ENCODE results near the gene TMEM132C. TPM values are rescaled to one million over a fixed set of nuclear protein-coding genes. Genes with fewer than 3 reads are reported as not detected.
"Not testable (repeated sequence)": the region's sequence is repeated elsewhere in the genome, so short reads cannot be mapped to it uniquely, and the experiment has no call there.

Gene TMEM132C
- polyA plus RNA-seq, 1 donor = 1.7 TPM

DNA sequence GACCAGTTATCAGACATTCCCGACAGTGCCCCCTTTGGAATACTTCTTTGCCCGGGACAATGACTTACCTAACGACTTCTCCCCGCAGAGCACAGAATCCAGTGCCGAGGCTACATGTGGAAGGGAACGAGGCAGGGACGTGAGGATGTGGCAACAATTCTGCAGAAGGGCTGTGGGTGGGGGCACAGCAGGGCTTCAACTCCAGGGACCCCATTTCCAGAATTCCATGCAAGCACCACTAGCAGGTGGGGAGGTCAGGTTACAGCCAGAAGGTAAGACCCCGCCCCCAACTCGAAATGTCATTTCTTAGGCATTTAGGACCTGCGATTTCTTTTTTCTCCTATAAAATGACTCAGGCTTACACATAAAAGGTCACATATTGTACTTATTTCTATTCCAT lies 207.9 kb downstream of the TMEM132C start:
- DNase-seq (ENCODE audit: low read depth) = no peak

DNA sequence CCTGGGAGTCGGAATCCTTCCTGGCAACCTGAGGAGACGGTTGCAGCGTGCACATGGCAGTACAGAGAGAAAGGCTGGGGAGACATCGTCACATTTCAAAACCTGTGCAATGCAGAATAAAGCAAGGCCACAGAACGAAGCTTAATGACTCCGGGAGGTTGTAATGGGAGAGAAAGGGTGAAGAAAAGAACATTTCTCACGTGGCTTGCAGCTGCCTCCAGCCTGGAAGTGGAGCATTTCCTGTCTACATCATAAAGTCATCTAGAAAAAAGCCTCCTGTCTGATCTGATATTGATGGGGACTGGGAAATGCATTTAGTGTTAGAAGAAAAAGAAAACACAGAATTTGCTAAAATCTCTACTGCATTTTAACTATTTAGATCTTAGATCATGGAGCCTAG lies 209.3 kb downstream of the TMEM132C start:
- DNase-seq (ENCODE audit: low read depth) = no peak

DNA sequence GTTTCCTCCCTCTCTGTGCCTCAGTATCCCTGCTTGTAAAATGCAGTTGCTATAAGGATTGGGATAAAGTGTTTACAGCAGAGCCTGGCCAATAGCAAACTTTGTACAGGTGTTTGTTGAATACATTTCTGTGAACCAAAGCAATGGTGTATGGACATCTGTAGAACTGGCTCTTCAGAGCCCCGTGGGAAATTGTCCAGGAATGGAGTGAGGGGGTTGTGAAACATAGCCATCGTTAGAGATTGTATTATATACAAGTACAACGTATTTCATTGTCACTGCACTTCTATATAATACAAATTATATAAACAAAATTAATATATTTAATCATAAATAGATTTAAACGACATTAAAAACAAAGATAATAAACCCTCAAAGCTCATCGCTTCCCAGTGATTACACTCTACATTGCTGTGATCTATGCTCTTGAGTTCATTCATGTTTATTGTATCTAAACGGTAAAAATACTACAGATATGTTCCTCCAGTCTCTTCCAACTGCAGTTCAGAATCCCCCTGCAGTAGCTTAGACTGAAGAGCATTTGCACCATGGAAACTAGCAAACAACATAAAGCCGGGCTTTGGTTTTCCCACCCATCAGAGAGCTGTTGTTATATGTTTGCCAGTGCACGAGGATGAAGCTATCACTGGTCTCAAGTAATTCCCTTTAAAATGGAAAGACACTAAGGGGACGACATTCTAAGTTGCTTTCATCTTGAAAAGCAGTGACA lies 216.7 kb downstream of the TMEM132C start:
- DNase-seq (ENCODE audit: low read depth) = no peak

DNA sequence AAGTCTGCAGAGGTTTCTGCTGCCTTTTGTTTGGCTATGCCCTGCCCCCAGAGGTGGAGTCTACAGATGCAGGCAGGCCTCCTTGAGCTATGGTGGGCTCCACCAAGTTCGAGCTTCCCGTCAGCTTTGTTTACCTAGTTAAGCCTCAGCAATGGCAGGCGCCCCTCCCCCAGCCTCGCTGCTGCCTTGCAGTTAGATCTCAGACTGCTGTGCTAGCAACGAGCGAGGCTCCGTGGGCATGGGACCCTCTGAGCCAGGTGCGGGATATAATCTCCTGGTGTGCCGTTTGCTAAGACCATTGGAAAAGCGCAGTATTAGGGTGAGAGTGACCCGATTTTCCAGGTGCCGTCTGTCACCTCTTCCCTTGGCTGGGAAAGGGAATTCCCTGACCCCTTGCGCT lies 230.4 kb downstream of the TMEM132C start:
- DNase-seq (ENCODE audit: low read depth) = not testable (repeated sequence)

DNA sequence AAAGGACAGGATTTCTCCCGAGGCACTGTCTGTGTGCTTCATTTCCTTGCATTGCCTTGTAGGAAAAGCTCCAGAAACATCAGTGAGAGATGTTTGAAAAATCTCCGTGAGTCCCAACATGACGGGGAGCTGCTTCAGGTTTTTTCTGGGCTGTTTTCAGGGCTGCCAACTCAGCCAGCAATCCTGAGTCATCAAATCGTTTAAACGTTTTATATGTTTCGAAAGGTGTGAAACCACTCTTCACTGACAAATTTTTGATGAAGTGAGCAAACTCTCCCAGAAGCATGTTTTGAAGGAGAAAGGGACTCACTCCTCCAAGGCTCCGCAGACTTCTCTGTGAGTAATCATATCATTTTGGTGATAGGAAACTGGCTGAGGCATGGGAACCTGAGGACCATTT lies 240.5 kb downstream of the TMEM132C start:
- DNase-seq (ENCODE audit: low read depth) = no peak

DNA sequence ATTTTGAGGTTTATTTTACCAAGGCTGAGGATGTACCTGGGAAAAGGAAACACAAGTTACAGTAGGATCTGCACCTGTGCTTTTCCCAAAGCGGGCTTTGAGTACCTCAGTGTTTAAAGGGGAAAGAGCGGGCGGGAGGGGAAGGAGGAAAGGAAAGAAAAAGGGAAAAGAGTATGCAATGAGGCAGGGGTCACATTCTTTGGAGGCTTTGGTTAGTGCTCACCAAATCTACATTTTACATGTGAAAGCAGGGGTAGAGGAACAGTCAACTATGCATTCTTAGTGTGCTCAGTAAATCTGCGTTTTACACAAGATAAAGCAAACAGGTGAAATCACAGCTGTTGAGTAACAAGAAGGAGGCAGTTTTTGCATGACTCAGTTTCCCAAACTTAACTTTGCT lies 242.2 kb downstream of the TMEM132C start:
- DNase-seq (ENCODE audit: low read depth) = no peak

DNA sequence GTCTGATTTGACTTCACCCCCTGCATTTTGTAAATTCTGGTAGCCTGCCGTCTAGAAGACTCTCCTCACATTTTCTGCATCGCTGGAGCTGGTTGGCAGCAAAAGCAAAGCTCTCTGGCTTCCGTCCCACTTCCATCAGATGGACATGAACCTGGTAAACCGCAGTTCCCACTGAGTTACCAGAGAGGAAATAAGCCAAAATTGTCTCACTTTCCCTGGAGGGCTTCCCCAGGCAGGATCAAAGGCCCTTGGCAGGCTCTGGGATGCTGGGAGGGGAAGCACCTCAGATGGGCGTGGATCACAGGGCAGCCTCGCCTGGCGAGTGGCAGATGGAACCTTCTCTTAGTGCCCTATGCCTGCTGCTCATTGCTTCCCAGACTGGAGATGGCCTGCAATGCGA lies 243.5 kb downstream of the TMEM132C start:
- no peak for DNase-seq (ENCODE audit: low read depth)

DNA sequence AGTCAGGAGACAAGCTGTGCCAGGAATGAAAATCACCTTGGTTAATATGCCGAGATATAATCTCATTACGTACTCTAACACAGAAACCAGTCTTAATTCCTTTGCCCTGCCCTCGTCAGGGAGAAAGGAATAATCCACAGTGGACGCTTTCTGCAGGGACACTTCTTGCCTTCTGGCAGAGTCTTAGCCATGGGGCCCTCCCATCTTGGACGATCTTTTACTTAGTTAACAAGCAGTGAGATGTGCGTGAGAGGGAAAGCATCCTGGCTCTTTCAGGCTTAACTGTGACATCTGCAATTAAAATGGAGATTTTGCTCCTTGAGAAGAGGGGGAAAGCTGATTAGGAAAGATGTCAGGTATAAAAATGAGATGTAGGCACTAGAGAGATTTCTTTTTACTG lies 246.4 kb downstream of the TMEM132C start:
- DNase-seq (ENCODE audit: low read depth) = no peak

DNA sequence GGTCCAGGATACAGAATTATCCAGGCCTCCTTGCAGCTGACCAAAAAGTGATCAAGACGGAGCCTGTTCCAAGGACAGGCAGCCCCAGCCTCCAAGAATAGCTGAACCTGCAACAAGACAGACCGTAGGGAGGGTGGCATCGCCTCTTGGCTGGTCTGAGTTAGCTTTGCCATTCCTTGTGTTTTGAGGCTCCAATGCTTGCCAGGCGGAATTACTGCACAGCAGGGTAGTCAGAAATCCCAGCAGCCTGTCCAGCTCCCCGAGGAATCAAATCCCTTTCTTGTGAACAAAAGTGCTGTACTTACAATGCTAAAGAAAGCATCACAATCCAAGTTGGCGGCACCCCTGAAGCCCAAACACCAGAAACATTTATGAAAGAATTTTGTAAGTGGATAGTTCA lies 246.9 kb downstream of the TMEM132C start:
- no peak for DNase-seq (ENCODE audit: low read depth)

DNA sequence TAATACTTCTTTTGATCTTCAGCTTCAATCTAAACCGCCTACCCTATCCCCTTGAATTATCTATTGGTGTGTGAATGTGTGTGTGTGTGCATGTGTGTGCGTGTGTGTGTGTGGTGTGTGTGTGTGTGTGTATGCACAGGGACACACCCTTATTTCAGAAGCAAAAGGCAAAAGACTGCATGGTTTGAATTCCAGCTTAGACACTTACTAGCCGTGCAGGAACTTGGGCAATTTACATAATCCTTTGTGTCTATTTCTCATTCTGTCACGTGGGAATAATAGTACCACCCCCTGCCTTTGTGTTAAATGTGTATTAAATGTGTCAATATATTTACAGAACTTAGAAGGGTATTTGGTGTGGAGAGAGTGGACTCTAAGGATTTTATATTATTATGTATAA lies 251.7 kb downstream of the TMEM132C start:
- no peak for DNase-seq (ENCODE audit: low read depth)

DNA sequence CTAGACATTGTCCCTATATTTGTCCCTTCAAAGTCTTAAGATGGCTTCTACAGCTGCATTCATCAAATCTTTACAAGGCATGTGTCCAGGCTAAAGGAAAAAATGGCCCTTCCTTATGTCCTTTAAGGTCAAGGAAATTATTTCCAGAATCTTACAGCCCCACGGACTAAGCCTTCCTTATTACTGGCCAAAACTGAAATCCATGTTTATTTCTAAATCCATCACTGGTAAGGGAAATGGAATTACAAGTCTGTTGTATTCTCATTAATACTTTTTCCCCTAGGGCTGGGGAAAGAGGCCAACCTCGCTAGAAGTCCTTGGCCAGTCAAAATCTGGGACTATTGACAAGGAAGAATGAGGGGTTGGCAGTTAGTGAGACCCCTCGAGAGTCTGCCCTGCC lies 252.5 kb downstream of the TMEM132C start:
- peak; percentile 54 for DNase-seq (ENCODE audit: low read depth)

DNA sequence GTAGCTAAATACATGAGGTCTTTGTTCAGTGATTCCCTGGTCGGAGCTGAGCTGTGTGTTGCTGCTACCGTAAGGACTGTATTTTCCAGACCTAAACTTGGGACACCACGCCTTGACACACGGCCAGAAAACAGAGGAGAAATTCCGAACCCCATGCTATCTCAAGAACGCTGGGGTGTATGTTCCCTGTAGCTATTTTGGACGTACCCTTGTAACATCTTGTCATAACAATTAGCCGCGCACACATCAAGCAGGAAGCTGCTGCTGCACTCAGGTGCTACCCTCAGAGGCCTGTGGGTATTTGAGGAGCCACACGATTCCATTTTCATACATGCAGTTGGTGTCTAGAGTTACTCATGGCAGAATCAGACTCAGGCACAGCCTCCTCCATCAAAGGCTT lies 255.0 kb downstream of the TMEM132C start:
- DNase-seq (ENCODE audit: low read depth) = no peak

DNA sequence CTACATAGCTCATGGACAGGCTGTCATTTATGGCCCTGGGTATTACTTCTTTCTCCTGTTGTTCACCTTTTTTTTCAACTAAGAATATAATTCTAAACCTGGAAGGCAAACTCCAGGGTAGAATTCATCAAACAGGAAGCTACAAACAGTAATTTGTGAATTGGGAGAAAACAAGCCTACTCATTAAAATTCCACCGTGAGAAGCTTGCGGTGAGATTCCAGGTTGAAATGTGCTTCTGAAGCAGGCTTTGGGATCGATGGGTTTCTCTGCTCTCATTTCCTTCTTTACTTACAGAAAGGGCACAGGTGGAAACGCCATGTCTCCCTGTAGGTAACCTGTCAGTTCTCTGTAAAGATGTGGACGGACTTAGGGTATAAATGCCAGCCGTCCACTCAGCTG lies 257.5 kb downstream of the TMEM132C start:
- DNase-seq (ENCODE audit: low read depth) = no peak

DNA sequence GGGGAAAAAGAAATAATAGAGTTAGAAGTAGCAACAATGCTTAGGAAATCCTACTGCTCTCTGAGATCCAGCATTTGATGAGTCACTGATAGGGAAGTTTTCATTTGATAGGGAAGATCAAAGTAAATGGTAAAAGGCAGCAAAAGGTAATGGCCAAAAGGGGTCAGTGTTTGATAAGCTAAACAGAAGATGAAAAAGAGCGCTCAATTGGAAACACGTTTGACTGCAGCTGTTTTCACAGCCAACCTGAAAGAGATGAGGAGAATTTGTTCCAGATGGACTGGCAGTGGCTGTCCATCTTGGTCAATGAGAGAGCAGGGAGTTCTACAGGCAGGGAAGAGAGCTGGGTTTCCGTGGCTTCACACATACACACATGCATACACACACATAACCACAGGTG lies 264.2 kb downstream of the TMEM132C start:
- no peak for DNase-seq (ENCODE audit: low read depth)

DNA sequence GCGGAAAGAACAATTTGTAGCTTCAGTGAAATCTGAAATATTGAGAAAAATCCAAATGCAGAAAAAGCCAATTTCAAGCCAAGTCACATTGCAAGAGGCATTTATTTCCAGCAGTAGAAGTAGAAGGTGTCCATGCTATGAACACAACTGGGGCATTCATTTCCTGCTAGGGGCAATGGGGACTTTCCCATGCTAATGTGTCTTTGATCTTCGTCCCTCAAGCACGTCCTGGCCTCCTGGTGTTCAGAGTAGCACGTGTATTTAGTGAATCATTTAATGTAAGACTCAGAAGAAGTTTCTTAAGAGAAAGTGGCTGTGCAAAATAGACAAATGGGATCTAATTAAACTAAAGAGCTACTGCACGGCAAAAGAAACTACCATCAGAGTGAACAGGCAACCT lies 267.9 kb downstream of the TMEM132C start:
- no peak for DNase-seq (ENCODE audit: low read depth)

DNA sequence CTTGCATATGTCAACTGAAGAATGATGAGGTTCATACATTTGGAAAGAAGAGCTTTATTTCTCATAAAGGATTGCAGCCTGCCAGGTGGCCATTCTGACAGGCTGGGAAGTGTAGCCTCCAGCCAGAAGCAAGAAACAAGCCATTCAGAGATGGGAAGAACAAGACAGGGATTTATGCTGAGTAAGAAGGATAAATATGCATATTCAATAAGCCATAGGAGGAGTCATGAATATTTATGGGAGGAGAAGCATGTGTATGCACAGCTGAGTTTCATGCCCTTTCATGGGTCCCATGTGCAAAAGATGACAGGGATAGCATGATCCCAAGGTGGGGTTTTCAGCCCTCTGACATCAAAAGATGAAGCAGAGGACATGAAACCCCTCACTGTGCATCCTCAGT lies 269.8 kb downstream of the TMEM132C start:
- no peak for DNase-seq (ENCODE audit: low read depth)

DNA sequence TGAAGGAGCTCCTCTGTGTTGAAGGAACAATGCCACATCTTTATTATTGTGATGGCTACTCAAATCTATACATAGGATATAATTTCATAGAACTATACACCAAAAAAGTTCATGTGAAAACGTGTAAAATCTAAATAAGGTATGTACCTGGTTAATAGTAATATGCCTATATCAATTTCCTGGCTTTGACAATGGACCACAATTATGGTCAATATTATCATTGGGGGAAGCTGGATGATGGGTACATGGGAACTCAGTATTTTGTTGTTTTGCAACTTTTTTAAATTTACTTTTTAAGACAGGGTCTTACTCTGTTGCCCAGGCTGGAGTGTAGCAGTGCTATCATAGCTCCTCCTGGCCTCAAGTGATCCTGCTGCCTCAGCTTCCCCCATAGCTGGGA lies 270.7 kb downstream of the TMEM132C start:
- no peak for DNase-seq (ENCODE audit: low read depth)

DNA sequence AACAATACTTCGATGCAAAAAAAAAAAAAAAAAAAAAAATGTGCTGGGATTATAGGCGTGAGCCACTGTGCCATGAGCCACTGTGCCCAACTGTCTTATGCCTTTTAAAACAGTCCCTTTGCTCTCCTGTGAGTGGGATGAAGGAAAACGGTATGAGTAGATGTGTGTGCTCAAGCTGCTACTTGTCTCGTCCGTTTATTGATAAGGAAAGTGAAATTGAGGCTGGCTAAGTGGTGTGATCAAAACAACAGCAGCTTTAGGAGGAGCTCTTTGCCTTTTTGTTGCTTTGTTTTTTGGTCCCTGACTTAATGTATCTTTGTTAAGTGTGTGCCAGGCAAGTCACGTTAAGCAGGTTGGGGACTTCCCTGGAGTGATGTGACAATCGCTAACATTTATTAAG lies 275.9 kb downstream of the TMEM132C start:
- no peak for DNase-seq (ENCODE audit: low read depth)

DNA sequence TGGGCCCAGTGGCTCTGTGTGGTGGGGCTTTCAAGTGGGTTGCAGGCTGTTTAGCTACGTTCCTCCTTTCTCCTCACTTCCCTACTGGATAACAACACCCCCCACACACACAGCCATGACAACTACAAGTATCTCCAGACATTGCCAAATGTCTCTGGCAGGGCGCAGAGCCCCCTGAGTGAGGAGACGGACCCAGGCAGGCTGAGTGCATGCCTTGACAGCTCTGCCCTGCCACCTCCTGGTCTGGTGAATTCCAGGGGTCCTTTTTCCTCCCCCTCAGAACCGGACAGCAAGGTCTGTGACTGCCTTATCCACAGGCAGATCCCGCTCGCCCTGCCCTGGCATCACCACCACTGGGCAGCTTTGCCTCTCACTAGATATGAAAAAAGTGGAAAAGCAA lies 276.5 kb downstream of the TMEM132C start:
- no peak for DNase-seq (ENCODE audit: low read depth)

DNA sequence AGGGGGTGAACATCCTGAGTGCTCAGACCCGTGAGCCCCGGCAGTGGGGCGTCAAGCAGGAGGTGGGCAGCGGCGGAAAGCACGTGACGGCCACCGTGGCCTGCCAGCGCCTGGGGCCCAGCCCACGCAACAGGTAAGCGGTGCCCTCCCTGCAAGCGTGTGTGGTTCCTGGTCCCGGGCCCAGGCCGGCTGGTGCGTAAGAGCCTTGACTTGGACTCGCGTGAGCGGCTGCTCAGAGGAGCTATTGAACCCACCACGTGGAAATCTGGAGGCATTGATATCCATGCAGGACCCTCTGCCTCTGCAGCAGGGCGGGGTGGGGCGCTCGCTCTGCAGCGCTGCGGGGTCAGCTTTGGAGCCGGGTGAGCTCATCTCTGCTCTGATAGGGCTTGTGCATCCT lies 277.0 kb downstream of the TMEM132C start:
- DNase-seq (ENCODE audit: low read depth) = no peak

DNA sequence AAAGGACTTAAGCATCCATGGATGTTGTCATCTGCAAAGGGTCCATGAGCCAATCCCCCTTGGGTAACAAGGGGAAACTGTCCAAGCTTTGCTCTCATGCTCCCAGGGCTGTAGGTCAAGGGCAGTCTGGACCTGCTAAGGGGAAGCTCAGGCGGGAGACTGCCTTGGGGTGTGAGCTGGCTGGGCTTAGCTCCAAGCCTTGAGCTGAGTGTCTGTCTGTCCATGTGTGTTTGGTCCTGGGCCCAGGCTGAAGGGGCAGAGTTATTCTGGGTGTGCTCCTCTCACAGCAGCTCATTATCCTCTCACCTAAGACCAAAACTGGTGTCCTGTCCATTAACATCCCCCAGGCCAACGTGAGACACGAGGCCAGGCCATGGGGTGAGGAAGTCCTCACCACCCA lies 282.0 kb downstream of the TMEM132C start:
- DNase-seq (ENCODE audit: low read depth) = no peak

DNA sequence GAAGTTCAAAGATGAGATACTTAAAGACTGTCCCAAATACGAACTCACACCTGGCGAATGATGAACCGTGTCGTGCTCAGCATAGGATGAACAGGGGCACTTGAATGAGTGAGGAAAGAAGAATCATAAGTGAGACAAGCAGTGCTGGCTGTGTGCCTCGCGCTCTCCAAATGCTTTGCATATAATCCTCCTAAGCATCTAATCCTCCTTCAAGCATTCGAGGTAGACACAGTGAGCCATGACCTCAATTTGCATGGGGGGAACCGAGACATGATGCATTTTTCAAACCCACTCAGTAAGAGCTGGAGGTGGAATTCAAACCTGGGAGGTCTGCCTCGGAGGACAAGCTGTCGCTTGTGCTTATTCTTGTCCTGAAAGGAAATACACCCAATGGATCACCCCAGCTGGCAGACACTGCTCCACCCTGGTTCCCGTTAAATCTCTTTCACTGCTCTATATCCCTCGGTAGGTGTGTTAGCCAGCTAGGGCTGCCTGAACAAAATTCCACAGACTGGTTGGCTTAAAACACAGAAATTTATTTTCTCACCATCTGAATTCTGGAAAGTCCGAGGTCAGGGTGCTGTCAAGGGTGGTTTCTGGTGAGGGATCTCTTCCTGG lies 282.7 kb downstream of the TMEM132C start:
- no peak for DNase-seq (ENCODE audit: low read depth)

DNA sequence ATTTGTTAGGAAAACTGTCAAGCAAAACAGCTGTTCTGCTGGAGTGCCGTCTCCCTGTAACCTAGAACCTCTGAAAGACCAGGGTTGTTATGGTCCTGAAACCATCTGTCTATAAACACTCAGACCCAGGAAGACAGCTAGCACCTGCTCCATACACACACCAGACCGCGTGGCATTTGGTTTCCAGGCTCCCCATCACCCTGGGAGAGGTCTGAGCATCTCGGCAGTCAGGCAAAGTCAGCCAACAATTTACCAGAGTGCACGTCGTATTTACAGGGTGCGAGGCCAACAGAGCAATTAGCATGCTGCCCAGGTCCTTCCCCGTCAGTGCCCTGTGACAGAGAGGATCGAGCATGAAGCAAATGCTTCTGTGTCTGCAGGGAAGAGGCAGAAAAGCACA lies 284.3 kb downstream of the TMEM132C start:
- no peak for DNase-seq (ENCODE audit: low read depth)
